Neuronal stem cell (in vitro differentiated cells): ENCODE results near the gene COLEC12.

Source experiments
- DNase-seq: peaks from one replicate; pipeline ENCODE4 v3.0.0-alpha.2; 2013; ENCODE audit warnings: low spot score
- H2AFZ ChIP-seq: one replicate; pipeline ENCODE4 v1.6.1; 2013; ENCODE audit warnings: mild to moderate bottlenecking, low read length, inconsistent platforms
- H2AK5ac ChIP-seq: 2 replicates; pipeline ENCODE4 v1.6.1; 2013; ENCODE audit warnings: low read depth, mild to moderate bottlenecking, inconsistent platforms, low read length, moderate library complexity, mixed read lengths
- H2BK120ac ChIP-seq: 2 replicates; pipeline ENCODE4 v1.6.1; 2013; ENCODE audit warnings: low read depth, mild to moderate bottlenecking, inconsistent platforms, low read length, moderate library complexity, mixed read lengths
- H2BK12ac ChIP-seq: one replicate; pipeline ENCODE4 v1.6.1; 2013; ENCODE audit warnings: low read length, inconsistent platforms
- H2BK15ac ChIP-seq: 2 replicates; pipeline ENCODE4 v1.6.1; 2013; ENCODE audit warnings: mild to moderate bottlenecking, low read length, inconsistent platforms, mixed read lengths
- H2BK5ac ChIP-seq: one replicate; pipeline ENCODE4 v1.6.1; 2013; ENCODE audit warnings: inconsistent platforms, mild to moderate bottlenecking, low read length, moderate library complexity
- H3K14ac ChIP-seq: one replicate; pipeline ENCODE4 v1.6.1; 2013; ENCODE audit warnings: low read length, inconsistent platforms
- H3K18ac ChIP-seq: 2 replicates; pipeline ENCODE4 v1.6.1; 2013; ENCODE audit warnings: low read length, inconsistent platforms
- H3K23ac ChIP-seq: 2 replicates; pipeline ENCODE4 v1.6.1; 2013; ENCODE audit warnings: low read depth, mild to moderate bottlenecking, mixed read lengths, low read length, inconsistent platforms; ENCODE audit not compliant: poor library complexity
- H3K27ac ChIP-seq: replicated peaks from 3 replicates; pipeline ENCODE4 v1.5.1; 2013; ENCODE audit warnings: low read length, inconsistent platforms
- H3K27me3 ChIP-seq, 3 experiments: 2 replicates each; pipeline ENCODE4 v1.6.1; 2013; ENCODE audit warnings: low read length in 3 of 3, mild to moderate bottlenecking in 2 of 3, inconsistent platforms in 1 of 3, low read depth in 1 of 3, mixed read lengths in 1 of 3, moderate library complexity in 1 of 3; ENCODE audit not compliant: control insufficient read depth in 3 of 3, insufficient read depth in 3 of 3
- H3K36me3 ChIP-seq, 2 donors: replicated peaks in 1 of 2; 2 replicates each; pipeline ENCODE4 v1.6.1; 2013; ENCODE audit warnings: low read length in 2 of 2; ENCODE audit not compliant: control insufficient read depth in 2 of 2, insufficient read depth in 2 of 2
- H3K4ac ChIP-seq: 2 replicates; pipeline ENCODE4 v1.6.1; 2013; ENCODE audit warnings: inconsistent platforms, mild to moderate bottlenecking, low read length, moderate library complexity
- H3K4me1 ChIP-seq, 2 donors: 1 replicate in 1 of 2; 2 replicates in 1 of 2; pipeline ENCODE4 v1.6.1; 2013; ENCODE audit warnings: low read length in 2 of 2, low read depth in 1 of 2; ENCODE audit not compliant: control insufficient read depth in 2 of 2, insufficient read depth in 1 of 2
- H3K4me2 ChIP-seq: one replicate; pipeline ENCODE4 v1.6.1; 2013; ENCODE audit warnings: mild to moderate bottlenecking, low read length, inconsistent platforms; ENCODE audit not compliant: insufficient read depth, poor library complexity, severe bottlenecking
- H3K4me3 ChIP-seq, 2 donors: 2 replicates each; pipeline ENCODE4 v1.5.1; 2013; ENCODE audit warnings: low read length in 2 of 2, mild to moderate bottlenecking in 2 of 2, inconsistent platforms in 1 of 2, moderate library complexity in 1 of 2
- H3K79me1 ChIP-seq: one replicate; pipeline ENCODE4 v1.6.1; 2013; ENCODE audit warnings: low read depth, mild to moderate bottlenecking, inconsistent platforms, low read length, moderate library complexity
- H3K9ac ChIP-seq: one replicate; pipeline ENCODE4 v1.6.1; 2013; ENCODE audit warnings: mild to moderate bottlenecking, low read depth, low read length, inconsistent platforms; ENCODE audit not compliant: poor library complexity
- H3K9me3 ChIP-seq, 2 donors: replicated peaks in 1 of 2; 2 replicates each; pipeline versions ENCODE3 to v1.6.1; 2013; ENCODE audit warnings: low read length in 2 of 2, mild to moderate bottlenecking in 2 of 2, inconsistent platforms in 1 of 2, low read depth in 1 of 2, mixed read lengths in 1 of 2, moderate library complexity in 1 of 2; ENCODE audit not compliant: control insufficient read depth in 2 of 2, insufficient read depth in 1 of 2
- H4K8ac ChIP-seq: one replicate; pipeline ENCODE4 v1.6.1; 2013; ENCODE audit warnings: low read depth, mild to moderate bottlenecking, inconsistent platforms, low read length, moderate library complexity
- H4K91ac ChIP-seq: one replicate; pipeline ENCODE4 v1.6.1; 2013; ENCODE audit warnings: low read length, low read depth, mild to moderate bottlenecking, inconsistent platforms; ENCODE audit not compliant: poor library complexity
- WGBS, 2 donors: extraction: QIAGEN DNeasy Blood & Tissue Kit; methylation state at CpG; one replicate each; pipeline ENCODE4 v1.1.7; 2013; ENCODE audit warnings: missing lambda C conversion rate in 2 of 2, mixed read lengths in 1 of 2; ENCODE audit not compliant: insufficient read length in 2 of 2, insufficient replicate concordance in 1 of 2; ENCODE audit errors: extremely low coverage in 2 of 2; 5-methylcytosine and 5-hydroxymethylcytosine counted together

Gene COLEC12

GRCh38 chr18:468955-469790 is 31.3 kb downstream of the COLEC12 start:
- H2BK12ac ChIP-seq = no peak overlapping the region

GRCh38 chr18:463827-464541 is 36.5 kb downstream of the COLEC12 start:
- H3K36me3 ChIP-seq = no peaks in the 10 kb centered on the region
- H3K14ac ChIP-seq = no peak overlapping the region
- no peak overlapping the region for H3K18ac ChIP-seq
- no peaks in the 10 kb centered on the region for H3K9me3 ChIP-seq
- no peak overlapping the region for H2BK120ac ChIP-seq
- no peak overlapping the region for H2BK12ac ChIP-seq
- H3K27ac ChIP-seq = no peak overlapping the region
- H3K4ac ChIP-seq = no peak overlapping the region
- H3K23ac ChIP-seq = no peak overlapping the region
- no peak overlapping the region for H4K91ac ChIP-seq
- peak; percentile 12 for DNase-seq
- H3K4me1 ChIP-seq = peaks cover 0 to 6% of the 10 kb centered on the region in 2 donors
- H4K8ac ChIP-seq = no peak overlapping the region
- H3K4me3 ChIP-seq = no peak overlapping the region
- WGBS, 2 donors = no CpG with 5 or more reads among the region's 12 CpGs
- peaks cover 0 to 5% (median 0%) of the 10 kb centered on the region in 3 experiments for H3K27me3 ChIP-seq
- no peak overlapping the region for H3K4me2 ChIP-seq
- H2AFZ ChIP-seq = no peak overlapping the region
- H2AK5ac ChIP-seq = no peak overlapping the region
- H3K9ac ChIP-seq = no peak overlapping the region
- H2BK5ac ChIP-seq = no peak overlapping the region
- H3K79me1 ChIP-seq = no peaks in the 10 kb centered on the region
- H2BK15ac ChIP-seq = no peak overlapping the region

More at GRCh38 chr18:468955-469790, 31.3 kb downstream of the COLEC12 start:
- no peak overlapping the region for H2BK15ac ChIP-seq
- no peaks in the 10 kb centered on the region for H3K4me1 ChIP-seq
- no peak overlapping the region for H3K4me3 ChIP-seq
- H4K91ac ChIP-seq = no peak overlapping the region
- DNase-seq = no peak
- H3K14ac ChIP-seq = no peak overlapping the region
- H4K8ac ChIP-seq = no peak overlapping the region
- no peak overlapping the region for H2AK5ac ChIP-seq
- H3K18ac ChIP-seq = no peak overlapping the region
- H3K4me2 ChIP-seq = no peak overlapping the region
- H3K27ac ChIP-seq = no peak overlapping the region
- H2BK5ac ChIP-seq = no peak overlapping the region
- H2AFZ ChIP-seq = no peak overlapping the region
- no peaks in the 10 kb centered on the region for H3K36me3 ChIP-seq
- H3K9ac ChIP-seq = no peak overlapping the region
- WGBS, 2 donors = no CpG with 5 or more reads among the region's 13 CpGs
- H3K23ac ChIP-seq = no peak overlapping the region
- H2BK120ac ChIP-seq = no peak overlapping the region
- H3K9me3 ChIP-seq = no peaks in the 10 kb centered on the region
- no peaks in the 10 kb centered on the region for H3K79me1 ChIP-seq
- peaks cover 0 to 2% (median 0%) of the 10 kb centered on the region in 3 experiments for H3K27me3 ChIP-seq
- H3K4ac ChIP-seq = no peak overlapping the region

GRCh38 chr18:463403-463802 is 37.1 kb downstream of the COLEC12 start:
- no peak overlapping the region for H3K9ac ChIP-seq
- no peak overlapping the region for H3K4me3 ChIP-seq
- H3K18ac ChIP-seq = no peak overlapping the region
- H4K91ac ChIP-seq = no peak overlapping the region
- no peak overlapping the region for H2AFZ ChIP-seq
- peaks cover 0 to 5% (median 0%) of the 10 kb centered on the region in 3 experiments for H3K27me3 ChIP-seq
- H3K9me3 ChIP-seq = no peaks in the 10 kb centered on the region
- H2BK15ac ChIP-seq = no peak overlapping the region
- no peak overlapping the region for H3K14ac ChIP-seq
- H3K36me3 ChIP-seq = no peaks in the 10 kb centered on the region
- H3K4me2 ChIP-seq = no peak overlapping the region
- no peaks in the 10 kb centered on the region for H3K79me1 ChIP-seq
- no peak overlapping the region for H2BK120ac ChIP-seq
- WGBS, 2 donors = no CpG with 5 or more reads among the region's 11 CpGs
- H3K4me1 ChIP-seq = peaks cover 0 to 6% of the 10 kb centered on the region in 2 donors
- no peak overlapping the region for H3K23ac ChIP-seq
- H3K27ac ChIP-seq = no peak overlapping the region
- no peak overlapping the region for H3K4ac ChIP-seq
- no peak overlapping the region for H2AK5ac ChIP-seq
- DNase-seq = no peak
- no peak overlapping the region for H4K8ac ChIP-seq
- no peak overlapping the region for H2BK12ac ChIP-seq
- H2BK5ac ChIP-seq = no peak overlapping the region

- Histone ChIP-seq H3K79me1 (no peaks in the 10 kb centered on the region), H4K91ac (no peak overlapping the region), H4K8ac (no peak overlapping the region), H2BK5ac (no peak overlapping the region), H3K14ac (no peak overlapping the region), H3K4me2 (no peak overlapping the region), H3K9ac (no peak overlapping the region), H3K27me3 (peaks cover 0 to 3% (median 0%) of the 10 kb centered on the region in 3 experiments), H3K18ac (no peak overlapping the region), H3K27ac (no peak overlapping the region), H3K4me3 (no peak overlapping the region), H2BK120ac (no peak overlapping the region), H2AFZ (no peak overlapping the region), H3K4ac (no peak overlapping the region), H2BK15ac (no peak overlapping the region), H3K9me3 (no peaks in the 10 kb centered on the region), H2AK5ac (no peak overlapping the region), H2BK12ac (no peak overlapping the region), H3K4me1 (peaks cover 0 to 6% of the 10 kb centered on the region in 2 donors), H3K36me3 (no peaks in the 10 kb centered on the region), H3K23ac (no peak overlapping the region)
- WGBS, 2 donors = no CpG with 5 or more reads among the region's 2 CpGs
- no peak for DNase-seq
Observed at GRCh38 chr18:461762-462161, 38.7 kb downstream of the COLEC12 start.
